K562 (cell line): ENCODE data around the gene SFXN5. TPM values are rescaled to one million over a fixed set of nuclear protein-coding genes. Genes with fewer than 3 reads are reported as not detected.

Source experiments
- ESRRB ChIP-seq: fragments of 250-450 bp; sonication (Bioruptor Pico); IDR thresholded peaks from 2 replicates; pipeline ENCODE4 v1.5.0; 2020; ENCODE audit warnings: mild to moderate bottlenecking, moderate library complexity, borderline replicate concordance
- FOXK2 ChIP-seq, 2 experiments: fragments of 450-650 bp; IDR thresholded peaks in 1 of 2; conservative IDR thresholded peaks in 1 of 2; 2 replicates each; pipeline ENCODE4 v1.6.1; 2016; ENCODE audit warnings: low read depth in 2 of 2, mild to moderate bottlenecking in 1 of 2
- HDAC1 ChIP-seq, 2 experiments: fragments of 450-650 bp; IDR thresholded peaks; 2 replicates each; pipeline ENCODE4 v1.6.1; 2016 to 2017; ENCODE audit warnings: inconsistent platforms in 1 of 2, mild to moderate bottlenecking in 1 of 2, moderate library complexity in 1 of 2
- MTA1 ChIP-seq: fragments of 450-650 bp; IDR thresholded peaks from 2 replicates; pipeline ENCODE4 v1.6.1; 2017; ENCODE audit warnings: borderline replicate concordance
- NR1H2 ChIP-seq: sonication (generic); formaldehyde crosslinking; IDR thresholded peaks from 2 replicates; pipeline ENCODE4 v1.4.0; 2020; ENCODE audit warnings: mild to moderate bottlenecking, missing genetic modification reagents
- NUFIP1 ChIP-seq: fragments of 450-650 bp; IDR thresholded peaks from 2 replicates; pipeline ENCODE4 v1.6.1; 2018; ENCODE audit not compliant: partially characterized antibody
- PBX2 ChIP-seq, 2 experiments: IDR thresholded peaks in 1 of 2; conservative IDR thresholded peaks in 1 of 2; 2 replicates each; pipeline ENCODE4 v1.6.1; 2016; ENCODE audit warnings: low read depth in 2 of 2, mild to moderate bottlenecking in 1 of 2, missing compliant biosample characterization in 1 of 2, missing genetic modification characterization in 1 of 2, moderate library complexity in 1 of 2
- PHF21A ChIP-seq: fragments of 450-650 bp; IDR thresholded peaks from 2 replicates; pipeline ENCODE4 v1.6.1; 2017; ENCODE audit warnings: low read depth, borderline replicate concordance
- PTTG1 ChIP-seq: fragments of 450-650 bp; IDR thresholded peaks from 2 replicates; pipeline ENCODE4 v1.6.1; 2016; ENCODE audit warnings: low read depth, mild to moderate bottlenecking, missing genetic modification characterization, missing compliant biosample characterization
- RHOXF2B ChIP-seq: fragments of 250-450 bp; sonication (Bioruptor Pico); conservative IDR thresholded peaks from 2 replicates; pipeline ENCODE4 v1.5.1; 2021
- SIX5 ChIP-seq, 2 experiments: IDR thresholded peaks; 2 replicates each; pipeline ENCODE4 v1.6.1; 2011; ENCODE audit warnings: low read length in 2 of 2, borderline replicate concordance in 1 of 2, low read depth in 1 of 2, mild to moderate bottlenecking in 1 of 2, moderate library complexity in 1 of 2; ENCODE audit not compliant: insufficient read depth in 1 of 2
- ZBTB12 ChIP-seq: fragments of 250-450 bp; sonication (Bioruptor Pico); IDR thresholded peaks from 2 replicates; pipeline ENCODE4 v1.4.0; 2020
- ZFP1 ChIP-seq: fragments of 450-650 bp; formaldehyde crosslinking; IDR thresholded peaks from 2 replicates; pipeline ENCODE4 v1.4.0; 2020; ENCODE audit warnings: mild to moderate bottlenecking, mixed read lengths
- ZNF134 ChIP-seq: fragments of 250-450 bp; sonication (Bioruptor Pico); conservative IDR thresholded peaks from 2 replicates; pipeline ENCODE4 v1.4.0; 2020
- ZNF398 ChIP-seq: fragments of 250-450 bp; sonication (Bioruptor Pico); IDR thresholded peaks from 2 replicates; pipeline ENCODE4 v1.8.0; 2021; ENCODE audit warnings: moderate library complexity, mild to moderate bottlenecking, inconsistent platforms
- polyA plus RNA-seq, 8 experiments: library from polyadenylated mRNA; depleted of rRNA in 4 of 8; stranded (reverse) in 5 of 8; unstranded in 3 of 8; fragments of >200 nt; fragmentation: Nextera tagmentation in 2 of 8; fragmentation: Illumina TruSeq in 1 of 8; extraction: Ambion mirVana in 2 of 8; extraction: Trizol in 1 of 8; gene quantifications; 2 replicates each; pipeline versions ENCODE4 v1.2.1 to v1.2.3, GENCODE V29; 2011 to 2014; ENCODE audit warnings: inconsistent platforms in 1 of 8, missing spikeins in 1 of 8
- total RNA-seq, 7 experiments: library from RNA; depleted of rRNA in 6 of 7; stranded (reverse); fragments of >200 nt in 6 of 7; fragmentation: Illumina TruSeq in 2 of 7; extraction: Trizol in 2 of 7; gene quantifications; 2 replicates each; pipeline versions ENCODE4 v1.2.1 to v1.2.3, GENCODE V29; 2011 to 2021; ENCODE audit warnings: low replicate concordance in 1 of 7
- TF ChIP-seq, protein P1 (sequence below): fragments of 450-650 bp; formaldehyde crosslinking; IDR thresholded peaks from 2 replicates; pipeline ENCODE4 v1.4.0; 2022; ENCODE audit warnings: missing genetic modification characterization
- TF ChIP-seq, protein P2 (sequence below): sonication (generic); formaldehyde crosslinking; IDR thresholded peaks from 2 replicates; pipeline ENCODE4 v1.8.0; 2022; ENCODE audit warnings: missing genetic modification reagents, mild to moderate bottlenecking, borderline replicate concordance

The SFXN5 gene
- total and polyA plus RNA-seq, 9 of the 15 experiments (the other 6 are each of a cell fraction or from before 2014, with no cell fraction given), result 8.3 to 22.6 (median 16.0) TPM

GRCh38 chr2:73070643-73071359 is 711 bp downstream of the SFXN5 start (continued):
- TF ChIP-seq, protein P1, sequence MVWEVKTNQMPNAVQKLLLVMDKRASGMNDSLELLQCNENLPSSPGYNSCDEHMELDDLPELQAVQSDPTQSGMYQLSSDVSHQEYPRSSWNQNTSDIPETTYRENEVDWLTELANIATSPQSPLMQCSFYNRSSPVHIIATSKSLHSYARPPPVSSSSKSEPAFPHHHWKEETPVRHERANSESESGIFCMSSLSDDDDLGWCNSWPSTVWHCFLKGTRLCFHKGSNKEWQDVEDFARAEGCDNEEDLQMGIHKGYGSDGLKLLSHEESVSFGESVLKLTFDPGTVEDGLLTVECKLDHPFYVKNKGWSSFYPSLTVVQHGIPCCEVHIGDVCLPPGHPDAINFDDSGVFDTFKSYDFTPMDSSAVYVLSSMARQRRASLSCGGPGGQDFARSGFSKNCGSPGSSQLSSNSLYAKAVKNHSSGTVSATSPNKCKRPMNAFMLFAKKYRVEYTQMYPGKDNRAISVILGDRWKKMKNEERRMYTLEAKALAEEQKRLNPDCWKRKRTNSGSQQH (CRISPR knock-in tag), result no peak
- TF ChIP-seq MTA1 (no peak), NUFIP1 (no peak), PBX2 (CRISPR knock-in tag; IDR thresholded peaks at IDR 0.05; ENCODE audit: low read depth) (no peak), PBX2 (tag; conservative IDR thresholded peaks at IDR 0.05; ENCODE audit: low read depth) (no peak), RHOXF2B (CRISPR knock-in tag) (no peak), ZBTB12 (CRISPR knock-in tag) (no peak), ZNF398 (CRISPR knock-in tag) (no peak), SIX5 (IDR thresholded peaks at IDR 0.05; ENCODE audit: borderline replicate concordance in 1 of 2, insufficient read depth in 1 of 2, low read depth in 1 of 2, low read length in 2 of 2) (no peak), ZNF134 (no peak), FOXK2 (conservative IDR thresholded peaks at IDR 0.05 in 1 of 2, IDR thresholded peaks at IDR 0.05 in 1 of 2; ENCODE audit: low read depth in 2 of 2) (no peak), HDAC1 (IDR thresholded peaks at IDR 0.05) (no peak), PTTG1 (tag) (no peak), ZFP1 (CRISPR knock-in tag) (no peak), NR1H2 (CRISPR knock-in tag) (no peak), PHF21A (no peak), ESRRB (no peak)
- TF ChIP-seq, protein P2, sequence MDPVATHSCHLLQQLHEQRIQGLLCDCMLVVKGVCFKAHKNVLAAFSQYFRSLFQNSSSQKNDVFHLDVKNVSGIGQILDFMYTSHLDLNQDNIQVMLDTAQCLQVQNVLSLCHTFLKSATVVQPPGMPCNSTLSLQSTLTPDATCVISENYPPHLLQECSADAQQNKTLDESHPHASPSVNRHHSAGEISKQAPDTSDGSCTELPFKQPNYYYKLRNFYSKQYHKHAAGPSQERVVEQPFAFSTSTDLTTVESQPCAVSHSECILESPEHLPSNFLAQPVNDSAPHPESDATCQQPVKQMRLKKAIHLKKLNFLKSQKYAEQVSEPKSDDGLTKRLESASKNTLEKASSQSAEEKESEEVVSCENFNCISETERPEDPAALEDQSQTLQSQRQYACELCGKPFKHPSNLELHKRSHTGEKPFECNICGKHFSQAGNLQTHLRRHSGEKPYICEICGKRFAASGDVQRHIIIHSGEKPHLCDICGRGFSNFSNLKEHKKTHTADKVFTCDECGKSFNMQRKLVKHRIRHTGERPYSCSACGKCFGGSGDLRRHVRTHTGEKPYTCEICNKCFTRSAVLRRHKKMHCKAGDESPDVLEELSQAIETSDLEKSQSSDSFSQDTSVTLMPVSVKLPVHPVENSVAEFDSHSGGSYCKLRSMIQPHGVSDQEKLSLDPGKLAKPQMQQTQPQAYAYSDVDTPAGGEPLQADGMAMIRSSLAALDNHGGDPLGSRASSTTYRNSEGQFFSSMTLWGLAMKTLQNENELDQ (CRISPR knock-in tag), result no peak
